Progenitor cell of endocrine pancreas (in vitro differentiated cells): ENCODE measurements around the gene CCDC85B. TPM values are rescaled to one million over a fixed set of nuclear protein-coding genes. Genes with fewer than 3 reads are reported as not detected.

Experiments
- DNase-seq: peaks from one replicate; pipeline ENCODE4 v3.0.0; 2021; ENCODE audit warnings: low spot score; ENCODE audit not compliant: unreplicated experiment
- H3K27ac Mint-ChIP-seq: 2 replicates; pipeline ENCODE4 v1.8.0; 2021; ENCODE audit warnings: mild to moderate bottlenecking, moderate library complexity, mixed read lengths
- H3K27me3 Mint-ChIP-seq: 2 replicates; pipeline ENCODE4 v1.8.0; 2021; ENCODE audit warnings: mixed read lengths
- H3K36me3 Mint-ChIP-seq: 2 replicates; pipeline ENCODE4 v1.8.0; 2022; ENCODE audit warnings: mixed read lengths; ENCODE audit not compliant: insufficient read depth
- H3K4me1 Mint-ChIP-seq: 2 replicates; pipeline ENCODE4 v1.8.0; 2021; ENCODE audit warnings: low read depth, mixed read lengths
- H3K4me3 Mint-ChIP-seq: 2 replicates; pipeline ENCODE4 v1.8.0; 2021; ENCODE audit warnings: low read depth, mild to moderate bottlenecking, moderate library complexity, mixed read lengths
- H3K9me3 Mint-ChIP-seq: 2 replicates; pipeline ENCODE4 v1.8.0; 2021; ENCODE audit warnings: low read depth, mixed read lengths
- total RNA-seq: library from RNA; stranded (reverse); gene quantifications from 2 replicates; pipeline ENCODE4 v1.2.1, GENCODE V29; 2021
- TF ChIP-seq, protein P1 (sequence below): fragments of 200-600 bp; sonication (generic); IDR thresholded peaks from one replicate; pipeline ENCODE4 v1.5.0; 2021; ENCODE audit warnings: antibody characterized with exemption, mild to moderate bottlenecking; ENCODE audit not compliant: unreplicated experiment

Gene CCDC85B
- total RNA-seq, 1 donor from 2014 or later, result 7.4 TPM

DNA sequence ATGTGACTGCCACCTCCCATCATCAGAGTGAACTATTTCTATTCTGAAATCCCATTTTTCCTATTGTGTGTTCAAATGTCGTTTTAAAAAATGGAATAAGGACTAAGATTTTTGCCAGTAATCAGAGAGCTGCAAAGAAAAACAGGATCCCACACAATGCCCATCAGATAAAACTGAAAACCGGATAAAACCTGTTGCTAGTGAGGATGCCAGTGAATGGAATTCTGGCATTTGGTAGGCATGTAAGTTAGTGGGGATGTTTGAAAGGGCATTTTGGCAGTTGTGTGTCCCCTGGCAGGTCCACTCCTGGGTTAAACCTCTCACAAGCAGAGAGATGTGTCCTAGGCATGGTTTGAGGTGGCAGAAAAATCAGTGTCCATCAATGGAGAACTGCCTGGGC lies 34.9 kb downstream of the CCDC85B start:
- Mint-ChIP-seq H3K9me3 (no peaks in the 10 kb centered on the region), H3K27ac (no peak overlapping the region), H3K27me3 (no peaks in the 10 kb centered on the region), H3K4me3 (no peak overlapping the region), H3K4me1 (no peaks in the 10 kb centered on the region), H3K36me3 (peaks cover 5% of the 10 kb centered on the region)
- no peak for DNase-seq
- TF ChIP-seq, protein P1, sequence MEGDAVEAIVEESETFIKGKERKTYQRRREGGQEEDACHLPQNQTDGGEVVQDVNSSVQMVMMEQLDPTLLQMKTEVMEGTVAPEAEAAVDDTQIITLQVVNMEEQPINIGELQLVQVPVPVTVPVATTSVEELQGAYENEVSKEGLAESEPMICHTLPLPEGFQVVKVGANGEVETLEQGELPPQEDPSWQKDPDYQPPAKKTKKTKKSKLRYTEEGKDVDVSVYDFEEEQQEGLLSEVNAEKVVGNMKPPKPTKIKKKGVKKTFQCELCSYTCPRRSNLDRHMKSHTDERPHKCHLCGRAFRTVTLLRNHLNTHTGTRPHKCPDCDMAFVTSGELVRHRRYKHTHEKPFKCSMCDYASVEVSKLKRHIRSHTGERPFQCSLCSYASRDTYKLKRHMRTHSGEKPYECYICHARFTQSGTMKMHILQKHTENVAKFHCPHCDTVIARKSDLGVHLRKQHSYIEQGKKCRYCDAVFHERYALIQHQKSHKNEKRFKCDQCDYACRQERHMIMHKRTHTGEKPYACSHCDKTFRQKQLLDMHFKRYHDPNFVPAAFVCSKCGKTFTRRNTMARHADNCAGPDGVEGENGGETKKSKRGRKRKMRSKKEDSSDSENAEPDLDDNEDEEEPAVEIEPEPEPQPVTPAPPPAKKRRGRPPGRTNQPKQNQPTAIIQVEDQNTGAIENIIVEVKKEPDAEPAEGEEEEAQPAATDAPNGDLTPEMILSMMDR, result no peak

GRCh38 chr11:65927904-65928397 lies 37.5 kb downstream of the CCDC85B start:
- peaks cover 2% of the 10 kb centered on the region for H3K36me3 Mint-ChIP-seq
- H3K27ac Mint-ChIP-seq, result no peak overlapping the region
- no peaks in the 10 kb centered on the region for H3K4me1 Mint-ChIP-seq
- no peaks in the 10 kb centered on the region for H3K9me3 Mint-ChIP-seq
- DNase-seq, result no peak
- H3K27me3 Mint-ChIP-seq, result no peaks in the 10 kb centered on the region
- no peak overlapping the region for H3K4me3 Mint-ChIP-seq
- TF ChIP-seq, protein P1, result no peak

GRCh38 chr11:65928667-65929066 lies 38.2 kb downstream of the CCDC85B start:
- H3K27ac Mint-ChIP-seq, result no peak overlapping the region
- H3K9me3 Mint-ChIP-seq, result no peaks in the 10 kb centered on the region
- H3K36me3 Mint-ChIP-seq, result no peaks in the 10 kb centered on the region
- TF ChIP-seq, protein P1, result no peak
- no peak for DNase-seq
- no peaks in the 10 kb centered on the region for H3K4me1 Mint-ChIP-seq
- H3K4me3 Mint-ChIP-seq, result no peak overlapping the region
- no peaks in the 10 kb centered on the region for H3K27me3 Mint-ChIP-seq

DNA sequence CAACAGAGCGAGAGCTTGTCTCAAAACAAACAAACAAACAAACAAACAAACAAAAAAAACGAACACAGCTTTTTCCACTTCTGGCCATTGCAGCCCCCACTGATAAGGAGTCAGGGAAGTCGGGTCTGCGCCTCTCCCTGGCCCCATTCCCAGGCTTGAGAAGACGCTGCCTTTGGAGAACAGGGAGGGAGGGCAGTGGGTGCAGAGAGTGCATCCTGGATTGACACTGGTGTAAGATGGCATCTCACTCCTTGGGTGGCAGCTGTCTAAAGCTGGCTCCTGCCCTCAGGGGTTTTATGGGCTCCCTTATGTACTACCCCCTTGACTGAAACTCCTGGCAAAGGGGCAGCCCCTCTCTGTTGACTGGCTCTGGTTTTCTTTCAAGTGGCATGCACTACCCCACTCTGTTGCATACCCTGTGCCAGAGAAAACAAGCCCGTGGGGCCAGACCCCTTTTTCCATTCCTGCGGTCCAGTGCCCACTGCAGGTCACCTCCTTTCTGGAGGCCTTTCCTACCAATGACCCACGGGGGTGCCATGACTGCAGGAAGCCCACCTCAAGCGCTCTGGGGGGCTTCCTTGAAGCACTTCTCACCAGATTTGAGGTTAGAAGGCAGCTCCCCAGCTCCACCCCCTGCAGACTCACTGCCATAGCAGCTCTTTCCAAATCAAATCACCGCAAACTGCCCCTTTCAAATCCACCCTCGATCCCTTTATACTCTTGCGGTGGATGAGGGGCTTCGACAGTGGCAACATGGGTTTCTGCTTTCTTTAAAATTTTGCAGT lies 41.5 kb downstream of the CCDC85B start:
- Mint-ChIP-seq H3K36me3 (no peaks in the 10 kb centered on the region), H3K27me3 (no peaks in the 10 kb centered on the region), H3K4me1 (no peaks in the 10 kb centered on the region), H3K27ac (no peak overlapping the region), H3K4me3 (no peak overlapping the region), H3K9me3 (no peaks in the 10 kb centered on the region)
- TF ChIP-seq, protein P1, result no peak
- no peak for DNase-seq

GRCh38 chr11:65932558-65932919 lies 42.1 kb downstream of the CCDC85B start:
- TF ChIP-seq, protein P1, result no peak
- Mint-ChIP-seq H3K27me3 (peaks cover 4% of the 10 kb centered on the region), H3K27ac (no peak overlapping the region), H3K4me3 (no peak overlapping the region), H3K9me3 (no peaks in the 10 kb centered on the region), H3K36me3 (no peaks in the 10 kb centered on the region), H3K4me1 (no peaks in the 10 kb centered on the region)
- DNase-seq, result no peak
